H1 (cell line): ENCODE results near the gene EXOSC1. TPM values are rescaled to one million over a fixed set of nuclear protein-coding genes. Genes with fewer than 3 reads are reported as not detected.

Experiments used
- CTCF ChIA-PET: fragments of 300-600 bp; sonication (Branson Sonifier 250); formaldehyde crosslinking; loops from one replicate; lab custom pipeline; 2021; ENCODE audit not compliant: partially characterized antibody; lab: Charles Lee
- POLR2A ChIA-PET: fragments of 300-600 bp; sonication (Branson Sonifier 250); formaldehyde crosslinking; loops from one replicate; lab custom pipeline; 2021; ENCODE audit warnings: inconsistent platforms; ENCODE audit not compliant: partially characterized antibody; lab: Charles Lee
- DNase-seq, 2 experiments: peaks; one replicate each; pipeline versions ENCODE4 v3.0.0 to v3.0.0-alpha.2; 2010 to 2022; ENCODE audit warnings: low spot score in 2 of 2, low read depth in 1 of 2, mixed read lengths in 1 of 2
- FAIRE-seq: peaks from 2 replicates; lab custom pipeline; 2011; peaks lifted over from hg19 to GRCh38; lab: Jason Lieb, UNC
- H2AFZ ChIP-seq: 2 replicates; pipeline ENCODE4 v1.8.1; 2012; ENCODE audit warnings: low read length, inconsistent platforms
- H2AK5ac ChIP-seq: 2 replicates; pipeline ENCODE4 v1.6.1; 2013; ENCODE audit warnings: low read depth, low read length
- H2BK120ac ChIP-seq: replicated peaks from 2 replicates; pipeline ENCODE3; 2013; ENCODE audit warnings: low read depth, low read length, inconsistent platforms
- H2BK12ac ChIP-seq: 2 replicates; pipeline ENCODE4 v1.6.1; 2013; ENCODE audit warnings: low read depth, low read length
- H2BK15ac ChIP-seq: 2 replicates; pipeline ENCODE4 v1.6.1; 2013; ENCODE audit warnings: low read length
- H2BK20ac ChIP-seq: 2 replicates; pipeline ENCODE4 v1.6.1; 2013; ENCODE audit warnings: low read length
- H2BK5ac ChIP-seq: 2 replicates; pipeline ENCODE4 v1.6.1; 2013; ENCODE audit warnings: low read depth, low read length
- H3K14ac ChIP-seq: 2 replicates; pipeline ENCODE4 v1.6.1; 2013; ENCODE audit warnings: inconsistent platforms; ENCODE audit not compliant: insufficient read length
- H3K18ac ChIP-seq: 2 replicates; pipeline ENCODE4 v1.6.1; 2013; ENCODE audit warnings: low read length; ENCODE audit errors: extremely low read depth
- H3K23ac ChIP-seq: 2 replicates; pipeline ENCODE4 v1.6.1; 2013; ENCODE audit warnings: inconsistent platforms; ENCODE audit not compliant: insufficient read length
- H3K23me2 ChIP-seq: 2 replicates; pipeline ENCODE4 v1.6.1; 2013; ENCODE audit warnings: low read depth, low read length
- H3K27ac ChIP-seq: 2 replicates; pipeline ENCODE4 v1.6.1; 2011; ENCODE audit warnings: low read depth, low read length, inconsistent platforms
- H3K27me3 ChIP-seq, 4 experiments: replicated peaks in 1 of 4; 1 replicate in 1 of 4; 2 replicates in 3 of 4; pipeline versions ENCODE4 v1.6.1 to v1.8.1; 2011 to 2013; ENCODE audit warnings: low read length in 3 of 4, mild to moderate bottlenecking in 3 of 4, inconsistent platforms in 2 of 4, mixed read lengths in 2 of 4, moderate library complexity in 1 of 4; ENCODE audit not compliant: control insufficient read depth in 3 of 4, insufficient read depth in 3 of 4; ENCODE audit errors: extremely low read depth in 1 of 4
- H3K36me3 ChIP-seq, 4 experiments: 2 replicates each; pipeline versions ENCODE4 v1.6.1 to v1.8.1; 2011 to 2013; ENCODE audit warnings: mild to moderate bottlenecking in 4 of 4, low read length in 3 of 4, moderate library complexity in 2 of 4, control low read depth in 1 of 4, inconsistent platforms in 1 of 4; ENCODE audit not compliant: insufficient read depth in 4 of 4, control insufficient read depth in 2 of 4
- H3K4ac ChIP-seq: replicated peaks from 2 replicates; pipeline ENCODE3; 2013; ENCODE audit warnings: low read length, low read depth, mixed read lengths, inconsistent platforms; ENCODE audit not compliant: insufficient read length
- H3K4me1 ChIP-seq, 4 experiments: replicated peaks in 1 of 4; 1 replicate in 1 of 4; 2 replicates in 3 of 4; pipeline versions ENCODE4 v1.6.1 to v1.8.1; 2011 to 2013; ENCODE audit warnings: low read length in 3 of 4, inconsistent platforms in 2 of 4, mixed read lengths in 1 of 4; ENCODE audit not compliant: insufficient read depth in 4 of 4, control insufficient read depth in 3 of 4
- H3K4me2 ChIP-seq, 2 experiments: 2 replicates each; pipeline versions ENCODE4 v1.6.1 to v1.8.1; 2011 to 2013; ENCODE audit warnings: low read depth in 2 of 2, low read length in 2 of 2, control low read depth in 1 of 2, inconsistent platforms in 1 of 2, mild to moderate bottlenecking in 1 of 2; ENCODE audit not compliant: insufficient read depth in 1 of 2
- H3K4me3 ChIP-seq, 4 experiments: fragments of 200-600, 300-600 bp in 1 of 4; sonication (generic), shearing (Covaris generic), sonication (Bioruptor Twin) in 1 of 4; 2 replicates each; pipeline versions ENCODE4 v1.5.1 to v1.8.1; 2011 to 2016; ENCODE audit warnings: low read length in 4 of 4, low read depth in 3 of 4, control low read depth in 2 of 4, inconsistent platforms in 2 of 4, mild to moderate bottlenecking in 2 of 4, mixed read lengths in 1 of 4, moderate library complexity in 1 of 4; ENCODE audit not compliant: insufficient read depth in 2 of 4; ENCODE audit errors: extremely low read depth in 1 of 4
- H3K56ac ChIP-seq: replicated peaks from 2 replicates; pipeline ENCODE3; 2013; ENCODE audit warnings: low read depth, mild to moderate bottlenecking, mixed read lengths, low read length, inconsistent platforms; ENCODE audit not compliant: insufficient read length
- H3K79me1 ChIP-seq: 2 replicates; pipeline ENCODE4 v1.6.1; 2013; ENCODE audit warnings: low read depth, low read length, control low read depth
- H3K79me2 ChIP-seq, 2 experiments: 2 replicates each; pipeline versions ENCODE4 v1.6.1 to v1.8.1; 2012 to 2013; ENCODE audit warnings: low read length in 2 of 2, mild to moderate bottlenecking in 2 of 2, inconsistent platforms in 1 of 2; ENCODE audit not compliant: insufficient read depth in 2 of 2, control insufficient read depth in 1 of 2
- H3K9ac ChIP-seq, 4 experiments: replicated peaks in 1 of 4; 1 replicate in 1 of 4; 2 replicates in 3 of 4; pipeline versions ENCODE4 v1.6.1 to v1.8.1; 2011 to 2013; ENCODE audit warnings: low read depth in 3 of 4, low read length in 3 of 4, control low read depth in 2 of 4, mild to moderate bottlenecking in 2 of 4, moderate library complexity in 2 of 4, inconsistent platforms in 1 of 4; ENCODE audit errors: extremely low read depth in 1 of 4
- H3K9me3 ChIP-seq, 2 experiments: 2 replicates each; pipeline versions ENCODE4 v1.6.1 to v1.8.1; 2012 to 2013; ENCODE audit warnings: mild to moderate bottlenecking in 2 of 2, moderate library complexity in 2 of 2, control low read depth in 1 of 2, inconsistent platforms in 1 of 2, low read depth in 1 of 2, low read length in 1 of 2, mixed read lengths in 1 of 2; ENCODE audit not compliant: insufficient read depth in 2 of 2
- H4K20me1 ChIP-seq, 2 experiments: replicated peaks in 1 of 2; 2 replicates each; pipeline versions ENCODE3 to v1.8.1; 2011 to 2013; ENCODE audit warnings: inconsistent platforms in 2 of 2, low read length in 2 of 2, mild to moderate bottlenecking in 1 of 2; ENCODE audit not compliant: insufficient read depth in 2 of 2, control insufficient read depth in 1 of 2
- H4K5ac ChIP-seq: 2 replicates; pipeline ENCODE4 v1.6.1; 2013; ENCODE audit warnings: low read length, low read depth, mixed read lengths, inconsistent platforms; ENCODE audit not compliant: insufficient read length
- H4K8ac ChIP-seq: 2 replicates; pipeline ENCODE4 v1.8.0; 2013; ENCODE audit warnings: mild to moderate bottlenecking, moderate library complexity, low read length, inconsistent platforms; ENCODE audit not compliant: insufficient read depth; ENCODE audit errors: extremely low read depth
- H4K91ac ChIP-seq: replicated peaks from 2 replicates; pipeline ENCODE3; 2013; ENCODE audit warnings: low read length, mixed read lengths, inconsistent platforms; ENCODE audit not compliant: insufficient read length
- FOSL1 ChIP-seq: IDR thresholded peaks from 2 replicates; pipeline ENCODE4 v1.6.1; 2011; ENCODE audit warnings: mild to moderate bottlenecking, low read depth, low read length, moderate library complexity; ENCODE audit not compliant: insufficient read depth
- JUND ChIP-seq: IDR thresholded peaks from 2 replicates; pipeline ENCODE4 v1.6.1; 2011; ENCODE audit warnings: mild to moderate bottlenecking, improper control_type of control experiment, low read length
- KDM1A ChIP-seq: fragments of 200-600, 300-600 bp; sonication (generic); IDR thresholded peaks from 2 replicates; pipeline ENCODE4 v1.7.1; 2016; ENCODE audit warnings: mild to moderate bottlenecking, low read length, borderline replicate concordance
- KDM4A ChIP-seq: IDR thresholded peaks from one replicate; pipeline ENCODE4 v1.7.1; 2012; ENCODE audit warnings: low read depth, mild to moderate bottlenecking, moderate library complexity, low read length, inconsistent platforms; ENCODE audit not compliant: severe bottlenecking
- POLR2A ChIP-seq, 2 experiments: IDR thresholded peaks; 1 replicate in 1 of 2; 2 replicates in 1 of 2; pipeline ENCODE4 v1.6.1; 2011; ENCODE audit warnings: low read depth in 2 of 2, low read length in 2 of 2, mild to moderate bottlenecking in 2 of 2; ENCODE audit errors: control extremely low read depth in 1 of 2
- POLR2AphosphoS5 ChIP-seq: IDR thresholded peaks from 2 replicates; pipeline ENCODE4 v1.6.1; 2011; ENCODE audit warnings: low read depth, low read length
- POU5F1 ChIP-seq: IDR thresholded peaks from 2 replicates; pipeline ENCODE4 v1.6.1; 2011; ENCODE audit warnings: low read depth, mild to moderate bottlenecking, low read length, moderate library complexity
- RAD21 ChIP-seq, 2 experiments: IDR thresholded peaks in 1 of 2; conservative IDR thresholded peaks in 1 of 2; 2 replicates each; pipeline ENCODE4 v1.6.1; 2011; ENCODE audit warnings: low read depth in 2 of 2, low read length in 2 of 2, improper control_type of control experiment in 1 of 2, inconsistent platforms in 1 of 2, mild to moderate bottlenecking in 1 of 2, moderate library complexity in 1 of 2
- SAP30 ChIP-seq: fragments of 300-600 bp; sonication (generic); IDR thresholded peaks from 2 replicates; pipeline ENCODE4 v1.7.1; 2012; ENCODE audit warnings: low read length, moderate library complexity, mild to moderate bottlenecking, inconsistent platforms; ENCODE audit not compliant: insufficient read depth, insufficient replicate concordance
- SIN3A ChIP-seq, 2 experiments: IDR thresholded peaks in 1 of 2; conservative IDR thresholded peaks in 1 of 2; 2 replicates each; pipeline ENCODE4 v1.6.1; 2011 to 2012; ENCODE audit warnings: low read length in 2 of 2, improper control_type of control experiment in 1 of 2, low read depth in 1 of 2, mild to moderate bottlenecking in 1 of 2
- SP4 ChIP-seq: IDR thresholded peaks from 2 replicates; pipeline ENCODE4 v1.6.1; 2012; ENCODE audit warnings: low read length, inconsistent platforms
- TAF1 ChIP-seq: IDR thresholded peaks from 2 replicates; pipeline ENCODE4 v1.6.1; 2011; ENCODE audit warnings: mild to moderate bottlenecking, low read depth, low read length
- YY1 ChIP-seq: IDR thresholded peaks from 2 replicates; pipeline ENCODE4 v1.6.1; 2011; ENCODE audit warnings: low read depth, mild to moderate bottlenecking, low read length
- WGBS, 2 experiments: shearing (Covaris generic) in 1 of 2; methylation state at CpG; one replicate each; pipeline versions ENCODE4 v1.1.6 to v1.1.7; 2013 to 2015; ENCODE audit warnings: low lambda C conversion rate in 2 of 2, mixed read lengths in 2 of 2, inconsistent platforms in 1 of 2, low coverage in 1 of 2, missing lambda C conversion rate in 1 of 2; ENCODE audit not compliant: insufficient replicate concordance in 2 of 2, insufficient coverage in 1 of 2, insufficient read length in 1 of 2; ENCODE audit errors: extremely low coverage in 1 of 2, missing lambda C conversion rate in 1 of 2; 5-methylcytosine and 5-hydroxymethylcytosine counted together
- polyA plus RNA-seq, 7 experiments: library from polyadenylated mRNA; depleted of rRNA in 3 of 7; stranded (reverse) in 5 of 7; unstranded in 2 of 7; fragments of >200 nt in 5 of 7; fragments of 200-250 nt in 2 of 7; gene quantifications; 1 replicate in 5 of 7; 2 replicates in 1 of 7; 4 replicates in 1 of 7; pipeline versions ENCODE4 v1.2.1 to v1.2.3, GENCODE V29; 2011 to 2013; ENCODE audit warnings: missing spikeins in 2 of 7, mixed read lengths in 2 of 7
- total RNA-seq: library from RNA; stranded (reverse); fragmentation: NEBNext Ultra II Directional; extraction: Animal tissue kit (Norgen Biotek cat#: 25700); gene quantifications from 2 replicates; pipeline ENCODE4 v1.2.1, GENCODE V29; 2021

The EXOSC1 gene
- total and polyA plus RNA-seq, 2 of the 8 experiments (the other 6 are each of a cell fraction or from before 2014, with no cell fraction given), result 52.1 to 68.1 TPM

- Histone ChIP-seq H3K9me3 (no peaks in the 10 kb centered on the region), H3K4me3 (peak overlapping the region in 1 of 4 experiments; percentile 18; a peak in 1 of 8 replicates), H3K4me2 (peak overlapping the region in 1 of 2 experiments; percentile 17; a peak in 1 of 4 replicates), H3K4me1 (peaks cover 8 to 16% (median 11%) of the 10 kb centered on the region in 4 experiments; a peak in 6 of 7 replicates), H3K23me2 (no peaks in the 10 kb centered on the region), H3K79me2 (peaks cover 0 to 28% of the 10 kb centered on the region in 2 experiments; a peak in 2 of 4 replicates), H3K18ac (no peak overlapping the region), H4K5ac (no peak overlapping the region), H3K14ac (no peak overlapping the region), H3K56ac (no peak overlapping the region), H2BK5ac (no peak overlapping the region), H2AFZ (no peak overlapping the region), H2BK12ac (no peak overlapping the region), H3K4ac (no peak overlapping the region), H2BK15ac (no peak overlapping the region), H4K91ac (no peak overlapping the region), H4K8ac (no peak overlapping the region), H2BK20ac (no peak overlapping the region), H2AK5ac (no peak overlapping the region), H3K27me3 (no peaks in the 10 kb centered on the region), H3K36me3 (peaks cover 20 to 53% (median 35%) of the 10 kb centered on the region in 4 experiments), H3K9ac (no peak overlapping the region), H4K20me1 (no peaks in the 10 kb centered on the region), H3K23ac (no peak overlapping the region), H2BK120ac (no peak overlapping the region), H3K27ac (no peak overlapping the region), H3K79me1 (peaks cover 9% of the 10 kb centered on the region)
- ChIA-PET POLR2A (interaction anchor here (0.8 to 3.5 kb wide), 10 partner anchors 12 to 70 kb away, joined by 3 to 12 read pairs (median 4); partner anchors contain the start of genes EXOSC1, UBTD1 and ZDHHC16), CTCF (interaction anchor here (0.7 to 2.7 kb wide), 6 partner anchors 9 to 73 kb away, joined by 3 to 9 read pairs (median 4); partner anchors contain the start of gene UBTD1)
- DNase-seq (peak; percentile 76 to 93), FAIRE-seq (peak; percentile 96)
- 11% methylated on average over 9 of the region's 9 CpGs; no CpG with 5 or more reads in 1 of the 2 experiments for WGBS, 2 experiments
- TF ChIP-seq YY1 (peak; percentile 99), POU5F1 (peak; percentile 59), SIN3A (conservative IDR thresholded peaks at IDR 0.05 in 1 of 2, IDR thresholded peaks at IDR 0.05 in 1 of 2; ENCODE audit: low read depth in 1 of 2, low read length in 2 of 2) (peak; percentile 54 to 71; a peak in 1 of 4 replicates), KDM1A (no peak), RAD21 (IDR thresholded peaks at IDR 0.05 in 1 of 2, conservative IDR thresholded peaks at IDR 0.05 in 1 of 2; ENCODE audit: low read depth in 2 of 2, low read length in 2 of 2) (no peak), SAP30 (no peak), POLR2A (IDR thresholded peaks at IDR 0.05; ENCODE audit: control extremely low read depth in 1 of 2, low read depth in 2 of 2, low read length in 2 of 2) (peak; percentile 47 to 75), FOSL1 (no peak), SP4 (peak; percentile 80; the same call in 1 of the 2 replicates), POLR2AphosphoS5 (no peak; the same call in none of the 2 replicates), KDM4A (no peak), JUND (no peak), TAF1 (peak; percentile 68; the same call in 1 of the 2 replicates)
Measured at GRCh38 chr10:97479939-97480338, 34.1 kb upstream of the EXOSC1 start.
